ENCODE measurements around the gene AGAP3.

GRCh38 chr7:151114151-151115090 lies 28.1 kb downstream of the AGAP3 start:
- TF ChIP-seq CTCF (conservative IDR thresholded peaks at IDR 0.05) (peak; percentile 49), ZFX (IDR thresholded peaks at IDR 0.05) (peak; percentile 54; the same call in 1 of the 2 replicates)

Measured in C4-2B (cell line).